NCI-H345 treated with DMSO at 0.1 percent for 48 hours (cell line): Measurements from ENCODE around the gene ANKAR.
"Not testable (repeated sequence)": the region's sequence is repeated elsewhere in the genome, so short reads cannot be mapped to it uniquely, and the experiment has no call there.

Experiments used
- DNase-seq: peaks from one replicate; lab custom pipeline; 2025; ENCODE audit not compliant: unreplicated experiment; lab: John Stamatoyannopoulos, UW

ANKAR gene, protein sequence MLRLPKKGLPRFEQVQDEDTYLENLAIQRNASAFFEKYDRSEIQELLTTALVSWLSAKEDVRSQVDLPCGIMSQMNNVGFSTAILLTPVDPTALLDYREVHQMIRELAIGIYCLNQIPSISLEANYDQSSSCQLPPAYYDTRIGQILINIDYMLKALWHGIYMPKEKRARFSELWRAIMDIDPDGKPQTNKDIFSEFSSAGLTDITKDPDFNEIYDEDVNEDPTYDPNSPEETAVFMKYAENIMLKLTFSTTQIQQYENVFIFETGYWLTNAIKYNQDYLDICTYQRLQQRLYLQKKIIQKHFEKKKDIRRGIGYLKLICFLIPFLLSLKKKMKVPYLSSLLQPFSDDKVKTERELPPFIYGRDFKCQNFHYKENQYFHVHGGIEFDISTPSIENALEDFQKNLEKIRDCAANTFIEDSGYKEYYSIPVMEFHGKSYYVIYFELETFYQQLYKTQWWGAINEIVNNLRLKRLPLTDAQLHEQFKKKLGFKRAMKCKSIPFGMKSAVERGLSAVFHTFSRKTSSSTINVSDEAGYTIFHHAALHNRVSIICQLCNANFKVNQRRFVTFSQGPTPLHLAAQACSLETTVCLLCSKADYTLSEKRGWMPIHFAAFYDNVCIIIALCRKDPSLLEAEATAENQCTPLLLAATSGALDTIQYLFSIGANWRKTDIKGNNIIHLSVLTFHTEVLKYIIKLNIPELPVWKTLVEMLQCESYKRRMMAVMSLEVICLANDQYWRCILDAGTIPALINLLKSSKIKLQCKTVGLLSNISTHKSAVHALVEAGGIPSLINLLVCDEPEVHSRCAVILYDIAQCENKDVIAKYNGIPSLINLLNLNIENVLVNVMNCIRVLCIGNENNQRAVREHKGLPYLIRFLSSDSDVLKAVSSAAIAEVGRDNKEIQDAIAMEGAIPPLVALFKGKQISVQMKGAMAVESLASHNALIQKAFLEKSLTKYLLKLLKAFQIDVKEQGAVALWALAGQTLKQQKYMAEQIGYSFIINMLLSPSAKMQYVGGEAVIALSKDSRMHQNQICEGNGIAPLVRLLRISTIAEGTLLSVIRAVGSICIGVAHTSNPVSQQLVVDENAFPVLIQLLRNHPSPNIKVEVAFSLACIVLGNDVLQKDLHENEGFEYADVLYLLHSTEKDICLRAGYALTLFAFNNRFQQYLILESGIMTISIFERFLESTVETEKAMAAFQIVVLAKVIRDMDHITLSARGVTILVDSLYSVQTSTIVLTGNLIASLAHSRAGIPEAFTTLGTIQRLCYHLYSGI (N-terminal part only)

GRCh38 chr2:189674374-189675112 is at the start of gene ANKAR:
Gene ANKAR, plus strand, starts transcription at chr2:189674670. Its CDS starts 1,821 bp downstream, at chr2:189676491.
- DNase-seq, result no peak

DNA sequence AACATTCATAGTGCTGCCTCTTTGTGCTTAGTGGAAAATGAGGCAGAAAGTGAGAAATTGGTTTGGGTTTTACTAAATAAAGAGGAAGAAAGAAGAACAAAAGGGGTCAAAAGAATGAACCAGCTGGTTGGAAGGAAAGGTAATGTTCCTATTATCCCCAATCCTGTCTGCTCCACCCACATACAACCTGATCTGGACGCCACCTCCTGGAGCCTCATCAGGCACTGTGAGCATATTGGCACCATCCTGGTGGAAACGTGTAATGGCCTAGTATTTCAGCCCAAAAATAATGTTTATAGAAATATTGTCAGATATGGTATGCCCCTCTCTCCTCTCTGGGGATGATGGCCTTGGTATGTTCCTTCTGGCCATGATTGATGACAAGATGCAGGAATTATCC is 48.8 kb upstream of the ANKAR start:
- DNase-seq, result no peak

DNA sequence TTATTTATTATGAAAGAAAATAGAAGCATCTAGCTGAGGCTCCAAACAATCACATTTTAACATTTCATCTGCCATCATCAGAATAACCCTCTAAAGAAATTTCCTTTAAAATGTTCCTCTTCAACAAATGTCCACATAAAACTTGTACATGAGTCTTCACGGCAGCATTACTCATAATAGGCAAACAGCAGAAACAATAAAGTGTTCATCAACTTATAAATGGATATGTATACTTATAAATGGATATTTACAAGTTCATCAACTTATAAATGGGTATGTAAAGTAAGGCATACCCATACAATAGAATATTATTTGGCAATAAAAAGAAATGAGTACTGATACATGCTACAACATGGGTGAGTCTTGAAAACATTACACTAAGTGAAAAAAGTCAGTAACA is 46.7 kb upstream of the ANKAR start:
- no peak for DNase-seq

- no peak for DNase-seq
These were observed 45.5 kb upstream of the ANKAR start for GRCh38 chr2:189628817-189629530.

GRCh38 chr2:189629531-189630453 is 44.7 kb upstream of the ANKAR start:
- no peak for DNase-seq

GRCh38 chr2:189631849-189632248 is 42.6 kb upstream of the ANKAR start:
- DNase-seq, result no peak

DNA sequence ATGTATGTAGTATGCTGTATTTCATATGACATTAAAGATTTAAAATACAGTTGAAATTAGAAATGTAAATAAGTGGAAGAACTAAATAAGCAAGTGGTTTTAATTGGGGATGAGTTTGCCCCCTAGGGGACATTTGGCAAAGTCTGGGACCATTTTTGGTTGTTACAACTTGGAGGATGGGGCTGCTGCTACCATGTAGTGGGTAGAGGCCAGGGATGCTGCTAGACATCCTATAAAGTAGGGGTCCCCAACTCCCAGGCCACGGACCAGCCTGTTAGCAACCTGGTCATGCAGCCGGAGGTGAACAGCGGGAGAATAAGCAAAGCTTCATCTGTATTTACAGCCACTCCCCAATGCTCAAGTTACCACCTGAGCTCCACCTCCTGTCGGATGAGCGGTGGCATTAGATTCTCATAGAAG is 41.1 kb upstream of the ANKAR start:
- DNase-seq, result no peak

GRCh38 chr2:189635353-189635752 is 39.1 kb upstream of the ANKAR start:
- DNase-seq, result no peak

GRCh38 chr2:189638301-189639006 is 36.0 kb upstream of the ANKAR start:
- DNase-seq, result no peak

- DNase-seq, result no peak
These were observed 35.4 kb upstream of the ANKAR start for GRCh38 chr2:189639007-189639609.

- DNase-seq, result no peak
These were observed 33.5 kb upstream of the ANKAR start for GRCh38 chr2:189641002-189641401.

GRCh38 chr2:189641590-189641989 is 32.9 kb upstream of the ANKAR start:
- DNase-seq, result no peak

DNA sequence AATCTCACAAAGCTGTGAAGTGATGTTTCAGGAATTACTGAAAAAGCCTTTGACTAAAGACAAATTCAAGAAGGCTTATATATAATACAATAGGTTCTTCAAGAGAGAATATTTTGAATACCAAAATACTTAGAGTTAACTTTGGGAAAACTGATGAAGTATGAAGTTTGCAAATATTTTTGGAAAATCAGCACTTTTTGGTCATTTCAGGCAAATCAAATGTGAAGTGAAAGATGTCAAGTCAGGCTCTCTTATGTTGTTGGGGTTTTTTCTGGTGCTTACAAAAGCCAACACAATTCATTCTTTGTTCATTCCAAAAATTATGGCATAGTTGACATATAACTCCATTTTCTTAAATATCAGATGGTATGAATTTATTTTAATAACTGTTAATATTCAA is 27.9 kb upstream of the ANKAR start:
- DNase-seq, result no peak

DNA sequence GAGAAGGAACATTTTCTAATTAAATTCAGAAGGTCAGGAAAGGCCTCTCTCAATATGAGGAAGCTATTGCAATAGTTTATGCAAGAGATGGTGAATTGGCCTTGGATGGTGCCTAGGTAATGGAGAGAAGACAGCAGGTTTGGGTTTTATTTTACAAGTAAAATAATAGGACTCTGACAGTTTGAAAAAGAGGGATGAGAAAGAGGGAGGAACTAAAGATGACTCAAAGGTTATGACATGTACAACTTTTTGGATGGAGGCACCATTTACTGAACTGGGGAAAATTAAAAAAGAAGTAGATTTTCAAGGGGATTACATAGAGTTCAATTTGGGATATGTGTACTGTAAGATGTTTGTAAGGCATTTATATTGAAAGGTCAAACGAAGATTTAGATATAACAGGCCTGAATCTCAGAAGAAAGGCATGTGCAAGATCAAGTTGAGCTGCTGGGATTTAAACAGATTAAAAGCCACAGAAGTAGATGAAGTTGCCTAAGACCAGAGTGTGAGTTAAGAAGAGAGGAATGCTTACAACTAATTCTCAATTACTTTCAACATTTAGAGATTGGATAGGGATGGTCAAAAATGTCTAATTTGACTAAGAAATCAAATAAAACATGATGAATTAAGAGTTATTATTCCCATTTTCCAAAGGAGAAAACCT is 25.5 kb upstream of the ANKAR start:
- no peak for DNase-seq

DNA sequence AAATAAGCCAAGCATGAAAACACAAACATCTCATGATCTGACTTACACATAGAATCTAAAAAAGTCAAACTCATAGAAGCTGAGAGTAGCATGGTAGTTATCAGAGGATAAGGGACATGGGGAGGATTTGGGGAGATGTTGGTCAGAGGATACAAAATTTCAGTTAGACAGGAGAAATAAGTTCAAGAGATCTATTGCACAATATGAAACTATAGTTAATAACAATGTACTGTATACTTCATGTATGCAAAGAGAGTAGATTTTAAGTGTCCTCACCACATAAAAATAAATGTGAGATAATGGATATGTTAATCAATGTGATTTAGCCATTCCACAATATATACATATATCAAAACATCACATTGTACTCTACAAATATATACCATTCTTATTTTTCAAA is 23.2 kb upstream of the ANKAR start:
- no peak for DNase-seq

DNA sequence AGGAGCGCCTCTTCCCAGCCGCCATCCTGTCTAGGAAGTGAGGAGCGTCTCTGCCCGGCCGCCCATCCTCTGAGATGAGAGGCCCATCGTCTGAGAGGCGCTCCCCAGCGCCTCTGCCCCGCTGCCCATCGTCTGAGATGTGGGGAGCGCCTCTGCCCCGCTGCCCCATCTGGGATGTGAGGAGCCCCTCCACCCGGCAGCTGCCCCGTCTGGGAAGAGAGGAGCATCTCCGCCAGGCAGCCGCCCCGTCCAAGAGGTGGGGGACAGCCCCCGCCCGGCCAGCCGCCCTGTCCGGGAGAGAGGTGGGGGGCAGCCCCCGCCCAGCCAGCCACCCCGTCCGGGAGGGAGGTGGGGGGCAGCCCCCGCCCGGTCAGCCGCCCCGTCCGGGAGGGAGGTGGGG is 21.0 kb upstream of the ANKAR start:
- not testable (repeated sequence) for DNase-seq

DNA sequence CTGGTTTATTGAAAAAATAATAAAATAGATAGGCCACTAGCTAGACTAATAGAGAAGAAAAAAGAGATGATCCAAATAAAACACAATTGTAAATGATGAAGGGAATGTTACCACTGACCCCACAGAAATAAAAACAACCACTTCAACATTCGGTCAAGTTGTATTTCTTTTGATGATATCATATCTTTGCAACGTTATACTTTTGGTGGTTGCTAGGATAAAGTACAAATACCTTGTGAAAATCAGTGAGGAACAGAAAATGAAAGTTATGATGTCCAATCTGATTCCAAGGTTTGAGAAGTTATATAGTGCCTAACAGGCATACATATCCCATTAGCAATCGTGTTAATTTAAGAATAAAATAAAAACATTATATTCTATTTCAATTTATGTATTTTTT is 19.8 kb upstream of the ANKAR start:
- no peak for DNase-seq
